Measurements from ENCODE around the gene WBP1.

Gene WBP1

GRCh38 chr2:74423231-74424095 is 34.8 kb upstream of the WBP1 start:
- TF ChIP-seq CTCF (IDR thresholded peaks at IDR 0.05; ENCODE audit: low read length, missing control alignments) = no peak
- no peak for DNase-seq (ENCODE audit: low read depth)
- H3K4me3 ChIP-seq (replicated peaks; ENCODE audit: low read depth, low read length) = no peak overlapping the region

- DNase-seq (ENCODE audit: low read depth) = no peak
- no peak overlapping the region for H3K4me3 ChIP-seq (replicated peaks; ENCODE audit: low read depth, low read length)
- no peak for TF ChIP-seq CTCF (IDR thresholded peaks at IDR 0.05; ENCODE audit: low read length, missing control alignments)
These were observed 33.9 kb upstream of the WBP1 start for GRCh38 chr2:74424139-74424992.

GRCh38 chr2:74424995-74425406 is 33.2 kb upstream of the WBP1 start:
- no peak overlapping the region for H3K4me3 ChIP-seq (replicated peaks; ENCODE audit: low read depth, low read length)
- DNase-seq (ENCODE audit: low read depth) = no peak
- TF ChIP-seq CTCF (IDR thresholded peaks at IDR 0.05; ENCODE audit: low read length, missing control alignments) = no peak

- TF ChIP-seq CTCF (IDR thresholded peaks at IDR 0.05; ENCODE audit: low read length, missing control alignments) = no peak
- no peak for DNase-seq (ENCODE audit: low read depth)
- no peak overlapping the region for H3K4me3 ChIP-seq (replicated peaks; ENCODE audit: low read depth, low read length)
These were observed 32.7 kb upstream of the WBP1 start for GRCh38 chr2:74425523-74425922.

GRCh38 chr2:74426181-74426758 is 32.0 kb upstream of the WBP1 start:
- no peak for DNase-seq (ENCODE audit: low read depth)
- H3K4me3 ChIP-seq (replicated peaks; ENCODE audit: low read depth, low read length) = no peak overlapping the region
- no peak for TF ChIP-seq CTCF (IDR thresholded peaks at IDR 0.05; ENCODE audit: low read length, missing control alignments)

- no peak overlapping the region for H3K4me3 ChIP-seq (replicated peaks; ENCODE audit: low read depth, low read length)
- TF ChIP-seq CTCF (IDR thresholded peaks at IDR 0.05; ENCODE audit: low read length, missing control alignments) = no peak
- no peak for DNase-seq (ENCODE audit: low read depth)
These were observed 30.7 kb upstream of the WBP1 start for GRCh38 chr2:74427551-74427950.
